ENCODE data around the gene SLC7A4. TPM values are rescaled to one million over a fixed set of nuclear protein-coding genes. Genes with fewer than 3 reads are reported as not detected.

SLC7A4 gene
- polyA plus RNA-seq, 1 donor from 2014 or later, result not detected

DNA sequence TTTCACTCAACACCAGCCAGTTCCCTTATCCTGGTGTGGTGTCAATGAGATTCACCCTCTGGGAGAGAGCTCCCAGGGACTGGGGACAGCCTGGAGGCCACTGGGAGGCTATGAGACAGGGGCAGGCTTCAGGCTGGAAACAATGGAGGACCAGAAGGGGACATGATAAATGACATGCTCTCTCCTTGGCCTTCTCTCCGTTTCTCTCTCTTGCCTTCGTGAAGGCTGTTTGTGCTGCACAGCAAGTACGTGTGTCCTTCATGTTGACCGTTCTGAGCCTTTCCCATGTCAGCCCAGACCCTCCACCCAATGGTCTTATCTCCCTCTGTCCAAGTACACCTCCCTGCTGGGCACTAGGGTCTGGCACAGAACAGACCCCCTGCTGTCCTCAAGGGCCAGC lies 51.8 kb downstream of the SLC7A4 start:
- no peaks in the 10 kb centered on the region for H3F3A ChIP-seq (ENCODE audit: insufficient read depth, low read length, poor library complexity, severe bottlenecking)
- H3K36me3 ChIP-seq (ENCODE audit: insufficient read depth, low read length), result no peaks in the 10 kb centered on the region
- H3K27ac ChIP-seq (ENCODE audit: low read length), result no peak overlapping the region
- TF ChIP-seq MXI1 (conservative IDR thresholded peaks at IDR 0.05; ENCODE audit: poor library complexity, severe bottlenecking), result no peak
- TF ChIP-seq, protein P1, sequence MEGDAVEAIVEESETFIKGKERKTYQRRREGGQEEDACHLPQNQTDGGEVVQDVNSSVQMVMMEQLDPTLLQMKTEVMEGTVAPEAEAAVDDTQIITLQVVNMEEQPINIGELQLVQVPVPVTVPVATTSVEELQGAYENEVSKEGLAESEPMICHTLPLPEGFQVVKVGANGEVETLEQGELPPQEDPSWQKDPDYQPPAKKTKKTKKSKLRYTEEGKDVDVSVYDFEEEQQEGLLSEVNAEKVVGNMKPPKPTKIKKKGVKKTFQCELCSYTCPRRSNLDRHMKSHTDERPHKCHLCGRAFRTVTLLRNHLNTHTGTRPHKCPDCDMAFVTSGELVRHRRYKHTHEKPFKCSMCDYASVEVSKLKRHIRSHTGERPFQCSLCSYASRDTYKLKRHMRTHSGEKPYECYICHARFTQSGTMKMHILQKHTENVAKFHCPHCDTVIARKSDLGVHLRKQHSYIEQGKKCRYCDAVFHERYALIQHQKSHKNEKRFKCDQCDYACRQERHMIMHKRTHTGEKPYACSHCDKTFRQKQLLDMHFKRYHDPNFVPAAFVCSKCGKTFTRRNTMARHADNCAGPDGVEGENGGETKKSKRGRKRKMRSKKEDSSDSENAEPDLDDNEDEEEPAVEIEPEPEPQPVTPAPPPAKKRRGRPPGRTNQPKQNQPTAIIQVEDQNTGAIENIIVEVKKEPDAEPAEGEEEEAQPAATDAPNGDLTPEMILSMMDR (IDR thresholded peaks at IDR 0.05; ENCODE audit: poor library complexity, severe bottlenecking), result no peak
- no peak for TF ChIP-seq RAD21 (conservative IDR thresholded peaks at IDR 0.05)
- no peak for TF ChIP-seq EP300 (conservative IDR thresholded peaks at IDR 0.05; ENCODE audit: poor library complexity, severe bottlenecking)
- TF ChIP-seq SMC3 (conservative IDR thresholded peaks at IDR 0.05; ENCODE audit: poor library complexity), result no peak
- no peak for TF ChIP-seq EZH2 (IDR thresholded peaks at IDR 0.05; ENCODE audit: borderline replicate concordance, insufficient read depth, low read length, poor library complexity, severe bottlenecking)
- no peak for TF ChIP-seq POLR2AphosphoS5 (IDR thresholded peaks at IDR 0.05)
- TF ChIP-seq TAF1 (IDR thresholded peaks at IDR 0.05; ENCODE audit: low read depth), result no peak
- TF ChIP-seq, protein P2, sequence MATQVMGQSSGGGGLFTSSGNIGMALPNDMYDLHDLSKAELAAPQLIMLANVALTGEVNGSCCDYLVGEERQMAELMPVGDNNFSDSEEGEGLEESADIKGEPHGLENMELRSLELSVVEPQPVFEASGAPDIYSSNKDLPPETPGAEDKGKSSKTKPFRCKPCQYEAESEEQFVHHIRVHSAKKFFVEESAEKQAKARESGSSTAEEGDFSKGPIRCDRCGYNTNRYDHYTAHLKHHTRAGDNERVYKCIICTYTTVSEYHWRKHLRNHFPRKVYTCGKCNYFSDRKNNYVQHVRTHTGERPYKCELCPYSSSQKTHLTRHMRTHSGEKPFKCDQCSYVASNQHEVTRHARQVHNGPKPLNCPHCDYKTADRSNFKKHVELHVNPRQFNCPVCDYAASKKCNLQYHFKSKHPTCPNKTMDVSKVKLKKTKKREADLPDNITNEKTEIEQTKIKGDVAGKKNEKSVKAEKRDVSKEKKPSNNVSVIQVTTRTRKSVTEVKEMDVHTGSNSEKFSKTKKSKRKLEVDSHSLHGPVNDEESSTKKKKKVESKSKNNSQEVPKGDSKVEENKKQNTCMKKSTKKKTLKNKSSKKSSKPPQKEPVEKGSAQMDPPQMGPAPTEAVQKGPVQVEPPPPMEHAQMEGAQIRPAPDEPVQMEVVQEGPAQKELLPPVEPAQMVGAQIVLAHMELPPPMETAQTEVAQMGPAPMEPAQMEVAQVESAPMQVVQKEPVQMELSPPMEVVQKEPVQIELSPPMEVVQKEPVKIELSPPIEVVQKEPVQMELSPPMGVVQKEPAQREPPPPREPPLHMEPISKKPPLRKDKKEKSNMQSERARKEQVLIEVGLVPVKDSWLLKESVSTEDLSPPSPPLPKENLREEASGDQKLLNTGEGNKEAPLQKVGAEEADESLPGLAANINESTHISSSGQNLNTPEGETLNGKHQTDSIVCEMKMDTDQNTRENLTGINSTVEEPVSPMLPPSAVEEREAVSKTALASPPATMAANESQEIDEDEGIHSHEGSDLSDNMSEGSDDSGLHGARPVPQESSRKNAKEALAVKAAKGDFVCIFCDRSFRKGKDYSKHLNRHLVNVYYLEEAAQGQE (IDR thresholded peaks at IDR 0.05; ENCODE audit: borderline replicate concordance), result no peak
- H3K9me3 ChIP-seq (ENCODE audit: low read length), result no peaks in the 10 kb centered on the region
- no peaks in the 10 kb centered on the region for H3K9me2 ChIP-seq (ENCODE audit: insufficient read depth, low read length)
- H3K4me2 ChIP-seq (ENCODE audit: low read length), result no peak overlapping the region
- no peaks in the 10 kb centered on the region for H4K20me1 ChIP-seq (ENCODE audit: insufficient read depth)
- no peak overlapping the region for H2AFZ ChIP-seq (ENCODE audit: low read depth, low read length)
- no peak overlapping the region for H3K9ac ChIP-seq (ENCODE audit: low read length)
- peak overlapping the region; percentile 98 for H3K4me3 ChIP-seq (ENCODE audit: low read length)
- no peaks in the 10 kb centered on the region for H3K27me3 ChIP-seq (ENCODE audit: insufficient read depth, low read depth, low read length)
- H3K79me2 ChIP-seq (replicated peaks; ENCODE audit: insufficient read depth, low read length), result no peaks in the 10 kb centered on the region

DNA sequence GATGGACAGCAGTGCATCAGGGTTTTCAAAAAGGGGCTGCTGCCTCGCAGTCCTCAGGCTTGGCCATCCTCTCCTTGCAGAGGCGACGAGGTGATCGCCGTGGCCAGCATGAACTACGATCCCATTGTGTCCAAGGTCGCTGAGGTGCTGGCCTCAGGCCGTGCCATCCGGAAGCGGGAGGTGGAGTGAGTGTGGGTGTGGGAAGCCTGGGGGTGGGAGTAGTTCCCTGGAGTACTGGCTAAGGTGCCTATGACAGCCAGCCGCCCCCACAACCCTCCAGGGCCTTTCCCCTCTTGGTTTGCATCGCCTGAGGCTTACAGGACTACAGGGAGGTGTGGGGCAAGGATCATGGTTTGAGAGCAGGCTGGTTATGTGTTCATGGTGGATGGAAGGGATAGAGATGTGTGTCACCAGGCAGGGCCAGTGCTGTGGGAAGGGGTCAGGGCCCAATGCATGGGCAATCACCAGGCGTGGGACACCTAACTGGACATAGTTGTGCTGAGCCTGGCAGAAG lies 52.4 kb downstream of the SLC7A4 start:
- Histone ChIP-seq H4K20me1 (ENCODE audit: insufficient read depth) (no peaks in the 10 kb centered on the region), H3K4me3 (ENCODE audit: low read length) (no peak overlapping the region), H3K4me2 (ENCODE audit: low read length) (no peak overlapping the region), H3F3A (ENCODE audit: insufficient read depth, low read length, poor library complexity, severe bottlenecking) (no peaks in the 10 kb centered on the region), H3K36me3 (ENCODE audit: insufficient read depth, low read length) (no peaks in the 10 kb centered on the region), H2AFZ (ENCODE audit: low read depth, low read length) (no peak overlapping the region), H3K9me2 (ENCODE audit: insufficient read depth, low read length) (no peaks in the 10 kb centered on the region), H3K79me2 (replicated peaks; ENCODE audit: insufficient read depth, low read length) (no peaks in the 10 kb centered on the region), H3K27me3 (ENCODE audit: insufficient read depth, low read depth, low read length) (no peaks in the 10 kb centered on the region), H3K27ac (ENCODE audit: low read length) (no peak overlapping the region), H3K9ac (ENCODE audit: low read length) (no peak overlapping the region), H3K9me3 (ENCODE audit: low read length) (no peaks in the 10 kb centered on the region)
- TF ChIP-seq EZH2 (IDR thresholded peaks at IDR 0.05; ENCODE audit: borderline replicate concordance, insufficient read depth, low read length, poor library complexity, severe bottlenecking), result no peak
- no peak for TF ChIP-seq SMC3 (conservative IDR thresholded peaks at IDR 0.05; ENCODE audit: poor library complexity)
- no peak for TF ChIP-seq EP300 (conservative IDR thresholded peaks at IDR 0.05; ENCODE audit: poor library complexity, severe bottlenecking)
- no peak for TF ChIP-seq POLR2AphosphoS5 (IDR thresholded peaks at IDR 0.05)
- TF ChIP-seq TAF1 (IDR thresholded peaks at IDR 0.05; ENCODE audit: low read depth), result no peak
- TF ChIP-seq, protein P1 (IDR thresholded peaks at IDR 0.05; ENCODE audit: poor library complexity, severe bottlenecking), result no peak
- TF ChIP-seq, protein P2 (IDR thresholded peaks at IDR 0.05; ENCODE audit: borderline replicate concordance), result no peak
- TF ChIP-seq MXI1 (conservative IDR thresholded peaks at IDR 0.05; ENCODE audit: poor library complexity, severe bottlenecking), result no peak
- no peak for TF ChIP-seq RAD21 (conservative IDR thresholded peaks at IDR 0.05)
